Endothelial cell of hepatic sinusoid (primary cell): ENCODE measurements around the gene ZFYVE9.

Experiments used
- in situ Hi-C: cut with HindIII; loops from 2 replicates; pipeline ENCODE4 v1.10.0; 2017; ENCODE audit warnings: low sequenced_read_pairs

ZFYVE9 gene

GRCh38 chr1:52239708-52240001, 97.8 kb downstream of the ZFYVE9 start:
- in situ Hi-C loops: no loop called here

DNA sequence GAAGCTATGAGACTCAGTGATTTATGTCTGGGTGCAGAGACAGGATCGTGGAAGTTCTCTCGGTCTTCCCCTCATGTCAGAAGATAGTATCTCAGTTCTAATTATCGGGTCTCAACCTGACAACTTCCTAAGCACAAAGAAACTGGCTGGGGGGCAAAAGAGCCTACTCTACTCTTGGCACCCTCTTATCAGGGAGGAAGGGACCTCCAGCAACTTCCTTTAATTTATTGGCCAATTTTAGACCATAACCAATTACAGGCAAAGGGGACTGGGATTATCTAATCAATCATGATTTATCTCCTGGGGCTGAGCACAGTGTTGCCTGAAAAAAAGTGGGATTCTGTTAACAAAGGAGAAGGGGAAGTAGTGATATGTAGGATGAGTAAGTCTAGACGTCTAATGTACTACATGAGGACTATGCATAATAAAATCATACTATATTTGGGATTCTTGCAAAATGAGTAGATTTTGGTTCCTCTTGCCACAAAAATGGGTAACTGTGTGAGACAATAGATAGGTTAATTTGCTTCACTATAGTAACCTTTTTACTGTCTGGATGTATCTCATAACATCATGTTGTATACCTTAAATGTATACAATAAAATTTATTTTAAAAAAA, 98.8 kb downstream of the ZFYVE9 start:
- in situ Hi-C loops: no loop called here

DNA sequence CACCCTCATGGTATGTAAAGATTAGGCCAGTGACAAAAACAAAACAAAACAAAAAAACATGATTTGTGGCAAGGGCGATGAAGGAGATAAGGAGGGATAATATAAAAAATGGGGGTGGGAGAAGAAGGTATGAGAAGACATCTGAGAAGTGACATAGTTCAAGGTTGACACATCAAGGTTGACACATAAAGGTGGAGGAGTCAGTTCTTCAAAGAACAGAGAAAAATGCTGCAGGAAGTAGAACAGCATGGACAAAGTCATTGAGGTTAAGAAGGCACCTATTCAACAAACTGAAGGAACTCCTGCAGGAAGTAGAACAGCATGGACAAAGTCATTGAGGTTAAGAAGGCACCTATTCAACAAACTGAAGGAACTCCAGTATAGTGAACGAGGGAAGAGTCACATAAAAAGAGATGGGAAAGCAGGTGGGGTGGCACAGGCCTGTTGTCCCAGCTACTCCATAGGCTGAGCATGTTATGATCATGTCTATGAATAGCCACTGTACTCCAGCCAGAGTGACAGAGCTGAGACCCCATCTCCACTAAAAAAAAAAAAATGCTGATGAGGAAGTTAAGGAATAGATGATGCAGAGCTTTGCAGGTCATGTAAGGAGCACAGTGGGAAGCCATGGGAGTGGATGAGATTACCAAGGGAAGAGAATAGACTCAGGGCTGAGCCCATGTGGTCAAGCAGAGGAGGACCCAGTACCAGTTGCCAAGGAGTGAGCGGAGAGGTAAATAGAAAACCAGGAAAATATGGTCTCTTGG, 101.5 kb downstream of the ZFYVE9 start:
- in situ Hi-C loops: no loop called here

- in situ Hi-C loops: no loop called here
Measured at GRCh38 chr1:52249831-52250230, 107.9 kb downstream of the ZFYVE9 start.

GRCh38 chr1:52253421-52253820, 111.5 kb downstream of the ZFYVE9 start:
- in situ Hi-C loops: no loop called here

- in situ Hi-C loops: no loop called here
Measured at GRCh38 chr1:52259886-52260285, 118.0 kb downstream of the ZFYVE9 start.

- in situ Hi-C loops: no loop called here
Measured at GRCh38 chr1:52263153-52263910, 121.4 kb downstream of the ZFYVE9 start.

DNA sequence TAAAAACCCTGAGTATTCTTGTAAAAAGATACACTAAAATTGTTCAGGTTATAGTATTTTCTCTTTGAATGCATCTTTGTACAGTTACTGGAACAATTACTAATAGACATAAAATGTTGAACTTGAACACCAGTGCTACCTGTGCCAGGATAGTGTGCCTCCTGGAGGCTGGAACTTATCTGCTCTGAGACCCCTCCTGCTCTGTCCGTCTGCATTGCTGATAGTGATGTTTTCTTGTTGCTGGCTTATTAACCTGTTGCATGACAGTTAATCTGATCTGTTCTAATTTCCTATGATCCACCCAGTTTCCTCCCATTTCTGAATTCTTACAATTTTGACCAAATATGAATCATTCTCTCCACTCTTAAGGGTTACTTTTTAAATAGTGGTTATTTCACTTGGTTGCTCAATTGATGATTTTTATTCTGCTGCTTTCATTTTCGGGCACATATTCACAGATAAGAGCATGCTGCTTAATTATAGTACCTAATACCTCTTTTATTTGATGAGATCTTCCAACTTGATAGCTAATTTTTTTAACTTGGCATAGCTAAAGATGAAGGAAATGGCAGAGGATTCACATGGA, 122.7 kb downstream of the ZFYVE9 start:
- in situ Hi-C loops: no loop called here

DNA sequence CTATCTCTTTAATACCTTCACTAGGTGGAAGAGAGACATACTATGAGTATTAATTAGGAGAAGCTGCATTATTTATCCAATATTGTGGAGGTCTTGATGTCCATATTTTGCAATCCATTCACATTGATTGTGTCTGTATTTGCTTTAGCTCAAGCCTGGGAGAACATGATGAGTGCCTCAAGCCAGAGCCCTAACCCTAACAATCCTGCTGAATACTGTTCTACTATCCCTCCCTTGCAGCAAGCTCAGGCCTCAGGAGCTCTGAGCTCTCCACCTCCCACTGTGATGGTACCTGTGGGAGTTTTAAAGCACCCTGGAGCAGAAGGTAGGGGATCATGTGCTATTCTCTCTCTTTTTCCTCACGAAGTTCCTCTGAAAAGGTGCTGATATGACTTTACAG, 124.6 kb downstream of the ZFYVE9 start:
- in situ Hi-C loops: no loop called here

GRCh38 chr1:52268372-52268771, 126.5 kb downstream of the ZFYVE9 start:
- in situ Hi-C loops: no loop called here

DNA sequence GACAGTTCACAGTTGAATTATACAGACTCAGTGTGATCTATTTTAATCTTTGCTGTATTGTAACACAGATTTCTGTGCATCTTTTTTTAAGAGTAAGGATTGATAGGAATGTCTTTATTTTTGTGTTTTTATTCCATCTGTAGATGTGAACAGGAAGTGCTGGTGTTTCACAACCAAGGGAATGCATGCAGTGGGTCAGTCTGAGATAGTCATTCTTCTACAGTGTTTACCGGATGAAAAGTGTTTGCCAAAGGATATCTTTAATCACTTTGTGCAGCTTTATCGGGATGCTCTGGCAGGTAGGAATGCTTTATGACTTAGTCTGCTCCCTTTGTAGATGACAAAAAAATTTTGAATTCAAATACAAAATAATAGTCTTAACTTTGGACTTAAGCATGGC, 139.6 kb downstream of the ZFYVE9 start:
- in situ Hi-C loops: loop anchor here (25.0 kb wide), 1 partner anchor 144 kb away; the partner anchor contains the start of gene ZFYVE9

DNA sequence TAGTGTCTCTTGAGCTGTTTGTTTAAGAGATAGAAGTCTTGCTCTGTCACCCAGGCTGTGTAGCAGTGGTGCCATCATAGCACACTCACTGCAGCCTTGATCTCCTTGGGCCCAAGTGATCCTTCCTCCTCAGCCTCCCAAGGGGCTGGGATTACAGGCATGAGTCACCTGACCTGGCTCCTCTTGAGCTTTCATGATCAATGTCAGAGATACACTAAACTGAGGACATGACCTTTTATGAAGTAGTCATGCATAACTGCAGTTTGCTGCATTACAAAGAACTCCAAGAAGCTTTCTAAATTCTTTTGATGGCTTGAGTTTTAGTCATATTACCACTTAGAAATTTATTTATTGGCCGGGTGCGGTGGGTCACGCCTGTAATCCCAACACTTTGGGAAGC, 146.4 kb downstream of the ZFYVE9 start:
- in situ Hi-C loops: loop anchor here (25.0 kb wide), 1 partner anchor 151 kb away; the partner anchor contains the start of gene ZFYVE9

- in situ Hi-C loops: loop anchor here (25.0 kb wide), 1 partner anchor 157 kb away; the partner anchor contains the start of gene ZFYVE9
Measured at GRCh38 chr1:52294580-52294979, 152.7 kb downstream of the ZFYVE9 start.

GRCh38 chr1:52296345-52296744, 154.5 kb downstream of the ZFYVE9 start:
- in situ Hi-C loops: loop anchor here (25.0 kb wide), 1 partner anchor 159 kb away; the partner anchor contains the start of gene ZFYVE9

- in situ Hi-C loops: no loop called here
Measured at GRCh38 chr1:52305417-52306226, 163.7 kb downstream of the ZFYVE9 start.

DNA sequence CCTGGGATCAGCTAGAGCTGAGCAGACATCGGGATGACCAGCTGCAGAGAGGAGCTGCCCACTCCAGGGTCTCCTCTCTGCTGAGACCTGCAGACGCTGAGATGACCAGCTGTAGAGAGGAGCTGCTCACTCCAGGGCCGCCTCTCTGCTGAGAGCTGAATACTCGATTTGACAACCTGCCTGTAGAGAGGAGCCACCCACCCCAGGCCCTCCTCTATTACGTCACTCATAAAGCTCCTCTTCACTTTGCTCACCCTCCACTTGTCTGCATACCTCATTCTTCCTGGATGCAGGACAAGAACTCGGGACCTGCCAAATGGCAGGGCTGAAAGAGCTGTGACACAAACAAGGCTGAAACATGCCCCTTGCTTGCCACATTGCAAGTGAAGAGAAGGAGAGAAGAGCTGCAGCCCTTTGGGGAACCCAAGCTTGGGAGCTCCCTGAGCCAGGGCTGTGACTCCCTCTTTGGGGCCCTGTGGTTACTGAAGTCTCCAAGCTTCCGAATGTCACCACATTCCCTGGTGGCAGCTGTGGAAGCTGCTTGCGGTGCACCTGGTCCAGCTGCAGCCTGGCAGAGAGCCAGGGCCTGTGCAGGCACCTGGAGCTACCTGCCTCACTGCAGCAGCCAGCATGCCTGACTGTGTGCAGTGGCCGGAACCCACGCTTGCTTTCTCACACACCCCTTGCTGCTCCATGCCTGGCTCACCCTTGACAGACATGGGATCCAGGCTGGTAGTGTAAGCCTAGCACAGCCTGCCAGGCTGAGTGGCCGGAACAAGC, 164.5 kb downstream of the ZFYVE9 start:
- in situ Hi-C loops: no loop called here

DNA sequence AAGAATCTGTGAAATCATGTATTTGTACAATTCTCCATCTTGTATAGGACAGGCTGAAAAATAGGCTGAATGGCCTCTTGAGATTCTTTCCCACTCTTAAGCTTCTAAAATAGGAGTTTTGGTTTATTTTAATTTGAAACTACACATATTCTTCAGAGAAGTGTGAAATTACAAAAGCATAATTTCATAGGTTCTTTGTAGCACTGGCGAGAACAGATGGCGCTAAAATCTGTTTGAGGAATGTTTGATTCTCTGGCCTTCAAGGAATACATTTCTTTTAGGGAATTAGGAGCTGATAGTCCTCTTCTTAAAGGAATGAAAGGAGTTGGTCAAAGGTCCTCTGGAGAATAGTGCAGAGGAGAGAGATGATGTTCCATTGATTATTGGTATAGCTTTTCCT, 179.2 kb downstream of the ZFYVE9 start:
- in situ Hi-C loops: no loop called here

DNA sequence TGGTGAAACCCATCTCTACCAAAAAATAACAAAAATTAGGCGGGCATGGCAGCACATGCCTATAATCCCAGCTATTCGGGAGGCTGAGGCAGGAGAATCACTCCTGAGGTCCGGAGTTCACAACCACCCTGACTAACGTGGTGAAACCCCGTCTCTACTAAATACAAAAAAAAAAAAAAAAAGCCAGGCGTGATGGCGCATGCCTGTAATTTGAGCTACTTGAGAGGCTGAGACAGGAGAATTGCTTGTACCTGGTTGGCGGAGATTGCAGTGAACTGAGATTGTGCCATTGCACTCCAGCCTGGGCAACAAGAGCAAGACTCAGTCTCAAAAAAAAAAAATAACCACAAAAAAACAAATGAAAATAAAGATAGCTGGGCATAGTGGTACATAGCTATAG, 181.8 kb downstream of the ZFYVE9 start:
- in situ Hi-C loops: no loop called here

GRCh38 chr1:52325786-52326185, 183.9 kb downstream of the ZFYVE9 start:
- in situ Hi-C loops: no loop called here

DNA sequence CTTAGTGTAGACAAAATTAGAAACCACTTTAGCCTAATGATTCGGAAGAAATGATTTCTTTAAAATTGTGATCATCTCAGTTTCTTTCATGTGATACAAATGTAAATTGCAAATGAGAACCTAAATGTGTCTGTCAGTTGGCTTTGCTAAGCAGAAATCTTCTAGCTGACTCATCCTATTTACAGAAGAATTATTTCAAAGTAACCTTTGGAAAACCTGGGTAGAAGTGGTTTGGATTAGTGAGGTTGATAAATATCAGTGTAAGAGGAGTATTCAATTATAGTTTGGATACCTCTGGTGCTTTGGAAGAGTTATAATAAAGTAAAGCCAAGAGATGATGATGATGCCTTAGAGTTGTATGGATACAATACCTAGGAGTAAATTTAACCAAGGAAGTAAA, 186.7 kb downstream of the ZFYVE9 start:
- in situ Hi-C loops: no loop called here
